Measurements from ENCODE around the gene AREG. TPM values are rescaled to one million over a fixed set of nuclear protein-coding genes. Genes with fewer than 3 reads are reported as not detected.

The AREG gene
- total and polyA plus RNA-seq, 9 of the 15 experiments (the other 6 are each of a cell fraction or from before 2014, with no cell fraction given): 1.4 to 7.7 (median 5.4) TPM

DNA sequence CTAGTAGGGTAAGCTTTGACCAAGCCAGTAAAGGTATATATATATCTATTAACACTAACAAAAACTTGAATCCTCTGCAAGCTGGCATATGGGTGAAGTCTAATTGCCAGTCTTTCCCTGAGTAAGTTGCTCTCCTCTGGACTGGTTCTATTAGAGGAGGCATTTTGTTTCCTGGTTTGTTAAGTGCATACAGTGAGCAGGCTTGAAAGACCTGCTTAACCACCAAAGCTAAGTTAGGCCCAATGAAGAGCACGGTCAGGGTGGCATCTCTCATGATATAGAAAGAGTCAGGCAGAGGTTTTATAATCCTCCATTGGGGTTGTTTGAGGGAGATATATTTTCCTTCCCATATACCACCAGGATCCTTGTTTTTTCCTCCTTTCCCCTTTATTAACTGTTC lies 9.6 kb upstream of the AREG start (continued):
- TF ChIP-seq NEUROD1 (IDR thresholded peaks at IDR 0.05; ENCODE audit: borderline replicate concordance, low read depth, low read length, partially characterized antibody): no peak
- TF ChIP-seq, protein P1, sequence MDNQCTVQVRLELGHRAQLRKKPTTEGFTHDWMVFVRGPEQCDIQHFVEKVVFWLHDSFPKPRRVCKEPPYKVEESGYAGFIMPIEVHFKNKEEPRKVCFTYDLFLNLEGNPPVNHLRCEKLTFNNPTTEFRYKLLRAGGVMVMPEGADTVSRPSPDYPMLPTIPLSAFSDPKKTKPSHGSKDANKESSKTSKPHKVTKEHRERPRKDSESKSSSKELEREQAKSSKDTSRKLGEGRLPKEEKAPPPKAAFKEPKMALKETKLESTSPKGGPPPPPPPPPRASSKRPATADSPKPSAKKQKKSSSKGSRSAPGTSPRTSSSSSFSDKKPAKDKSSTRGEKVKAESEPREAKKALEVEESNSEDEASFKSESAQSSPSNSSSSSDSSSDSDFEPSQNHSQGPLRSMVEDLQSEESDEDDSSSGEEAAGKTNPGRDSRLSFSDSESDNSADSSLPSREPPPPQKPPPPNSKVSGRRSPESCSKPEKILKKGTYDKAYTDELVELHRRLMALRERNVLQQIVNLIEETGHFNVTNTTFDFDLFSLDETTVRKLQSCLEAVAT (IDR thresholded peaks at IDR 0.05): no peak
- TF ChIP-seq GTF2A2 (tag; IDR thresholded peaks at IDR 0.05): no peak
- TF ChIP-seq, protein P2, sequence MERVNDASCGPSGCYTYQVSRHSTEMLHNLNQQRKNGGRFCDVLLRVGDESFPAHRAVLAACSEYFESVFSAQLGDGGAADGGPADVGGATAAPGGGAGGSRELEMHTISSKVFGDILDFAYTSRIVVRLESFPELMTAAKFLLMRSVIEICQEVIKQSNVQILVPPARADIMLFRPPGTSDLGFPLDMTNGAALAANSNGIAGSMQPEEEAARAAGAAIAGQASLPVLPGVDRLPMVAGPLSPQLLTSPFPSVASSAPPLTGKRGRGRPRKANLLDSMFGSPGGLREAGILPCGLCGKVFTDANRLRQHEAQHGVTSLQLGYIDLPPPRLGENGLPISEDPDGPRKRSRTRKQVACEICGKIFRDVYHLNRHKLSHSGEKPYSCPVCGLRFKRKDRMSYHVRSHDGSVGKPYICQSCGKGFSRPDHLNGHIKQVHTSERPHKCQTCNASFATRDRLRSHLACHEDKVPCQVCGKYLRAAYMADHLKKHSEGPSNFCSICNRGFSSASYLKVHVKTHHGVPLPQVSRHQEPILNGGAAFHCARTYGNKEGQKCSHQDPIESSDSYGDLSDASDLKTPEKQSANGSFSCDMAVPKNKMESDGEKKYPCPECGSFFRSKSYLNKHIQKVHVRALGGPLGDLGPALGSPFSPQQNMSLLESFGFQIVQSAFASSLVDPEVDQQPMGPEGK (CRISPR knock-in tag; IDR thresholded peaks at IDR 0.05; ENCODE audit: borderline replicate concordance): no peak

DNA sequence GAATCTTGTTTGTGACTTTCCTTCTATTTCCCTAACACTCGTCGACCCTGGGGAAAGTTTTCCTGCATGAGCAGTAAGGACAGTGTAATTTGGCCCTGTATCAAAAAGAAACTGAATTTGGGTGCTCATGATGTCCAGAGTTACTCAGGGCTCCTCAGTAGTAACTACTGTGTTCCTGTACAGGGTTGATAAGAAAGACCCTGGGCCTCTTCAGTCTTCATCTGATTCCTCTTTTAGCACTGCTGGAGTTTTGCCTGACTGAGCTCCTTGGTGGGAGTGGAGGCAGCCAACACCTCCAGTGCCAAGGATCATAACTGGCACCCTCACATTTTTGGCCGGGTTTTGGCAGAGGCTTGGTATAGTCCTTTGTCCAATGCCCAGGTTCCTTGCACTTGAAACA lies 7.1 kb upstream of the AREG start:
- Histone ChIP-seq H3K9ac (ENCODE audit: insufficient read depth in 1 of 2, low read depth in 2 of 2, low read length in 2 of 2) (no peak overlapping the region), H3K27me3 (ENCODE audit: control insufficient read depth in 2 of 2, insufficient read depth in 2 of 2, low read length in 2 of 2) (no peaks in the 10 kb centered on the region), H3K79me2 (ENCODE audit: control insufficient read depth, insufficient read depth, low read length) (no peaks in the 10 kb centered on the region), H3K9me1 (ENCODE audit: control insufficient read depth, insufficient read depth, low read length) (no peaks in the 10 kb centered on the region), H3K4me2 (ENCODE audit: insufficient read depth, low read length) (peak overlapping the region; percentile 41; the same call in 1 of the 2 replicates), H3K4me3 (no peak overlapping the region), H3K4me1 (replicated peaks in 1 of 2; ENCODE audit: control insufficient read depth in 2 of 2, insufficient read depth in 2 of 2, low read length in 2 of 2) (peaks cover 0 to 14% of the 10 kb centered on the region in 2 experiments; a peak in 2 of 5 replicates), H3K9me3 (replicated peaks; ENCODE audit: control insufficient read depth, insufficient read depth, low read depth, low read length) (no peaks in the 10 kb centered on the region), H4K20me1 (replicated peaks; ENCODE audit: control insufficient read depth, insufficient read depth, low read length) (no peaks in the 10 kb centered on the region), H3K36me3 (ENCODE audit: control insufficient read depth, insufficient read depth, low read length) (no peaks in the 10 kb centered on the region), H3K27ac (ENCODE audit: extremely low read depth, low read depth, low read length) (peak overlapping the region; percentile 43; the same call in 2 of the 3 replicates), H2AFZ (ENCODE audit: low read depth, low read length) (peak overlapping the region; percentile 82)
- peak in 2 of 4 experiments; percentile 31 to 57 for DNase-seq (ENCODE audit: extremely low read depth in 1 of 4, low spot score in 3 of 4)
- CTCF ChIA-PET (ENCODE audit: low intra/inter-chr PET ratio): no interaction called here
- BruUV-seq (replicated peaks): no TSS peak
- FAIRE-seq: peak; percentile 81
- 22% methylated on average over 3 of the region's 3 CpGs for WGBS (ENCODE audit: insufficient coverage, low coverage, missing lambda C conversion rate)
- POLR2A ChIA-PET: interaction anchor here (0.6 to 1.6 kb wide), 3 partner anchors 12 to 34 kb away, joined by 3 read pairs; no protein-coding TSS in a partner anchor
- in situ Hi-C loops (cut with MboI) (no loop called here), intact Hi-C loops (cut with micrococcal nuclease) (no loop called here)
- peak; percentile 68 for ATAC-seq
- TF ChIP-seq, protein P3, sequence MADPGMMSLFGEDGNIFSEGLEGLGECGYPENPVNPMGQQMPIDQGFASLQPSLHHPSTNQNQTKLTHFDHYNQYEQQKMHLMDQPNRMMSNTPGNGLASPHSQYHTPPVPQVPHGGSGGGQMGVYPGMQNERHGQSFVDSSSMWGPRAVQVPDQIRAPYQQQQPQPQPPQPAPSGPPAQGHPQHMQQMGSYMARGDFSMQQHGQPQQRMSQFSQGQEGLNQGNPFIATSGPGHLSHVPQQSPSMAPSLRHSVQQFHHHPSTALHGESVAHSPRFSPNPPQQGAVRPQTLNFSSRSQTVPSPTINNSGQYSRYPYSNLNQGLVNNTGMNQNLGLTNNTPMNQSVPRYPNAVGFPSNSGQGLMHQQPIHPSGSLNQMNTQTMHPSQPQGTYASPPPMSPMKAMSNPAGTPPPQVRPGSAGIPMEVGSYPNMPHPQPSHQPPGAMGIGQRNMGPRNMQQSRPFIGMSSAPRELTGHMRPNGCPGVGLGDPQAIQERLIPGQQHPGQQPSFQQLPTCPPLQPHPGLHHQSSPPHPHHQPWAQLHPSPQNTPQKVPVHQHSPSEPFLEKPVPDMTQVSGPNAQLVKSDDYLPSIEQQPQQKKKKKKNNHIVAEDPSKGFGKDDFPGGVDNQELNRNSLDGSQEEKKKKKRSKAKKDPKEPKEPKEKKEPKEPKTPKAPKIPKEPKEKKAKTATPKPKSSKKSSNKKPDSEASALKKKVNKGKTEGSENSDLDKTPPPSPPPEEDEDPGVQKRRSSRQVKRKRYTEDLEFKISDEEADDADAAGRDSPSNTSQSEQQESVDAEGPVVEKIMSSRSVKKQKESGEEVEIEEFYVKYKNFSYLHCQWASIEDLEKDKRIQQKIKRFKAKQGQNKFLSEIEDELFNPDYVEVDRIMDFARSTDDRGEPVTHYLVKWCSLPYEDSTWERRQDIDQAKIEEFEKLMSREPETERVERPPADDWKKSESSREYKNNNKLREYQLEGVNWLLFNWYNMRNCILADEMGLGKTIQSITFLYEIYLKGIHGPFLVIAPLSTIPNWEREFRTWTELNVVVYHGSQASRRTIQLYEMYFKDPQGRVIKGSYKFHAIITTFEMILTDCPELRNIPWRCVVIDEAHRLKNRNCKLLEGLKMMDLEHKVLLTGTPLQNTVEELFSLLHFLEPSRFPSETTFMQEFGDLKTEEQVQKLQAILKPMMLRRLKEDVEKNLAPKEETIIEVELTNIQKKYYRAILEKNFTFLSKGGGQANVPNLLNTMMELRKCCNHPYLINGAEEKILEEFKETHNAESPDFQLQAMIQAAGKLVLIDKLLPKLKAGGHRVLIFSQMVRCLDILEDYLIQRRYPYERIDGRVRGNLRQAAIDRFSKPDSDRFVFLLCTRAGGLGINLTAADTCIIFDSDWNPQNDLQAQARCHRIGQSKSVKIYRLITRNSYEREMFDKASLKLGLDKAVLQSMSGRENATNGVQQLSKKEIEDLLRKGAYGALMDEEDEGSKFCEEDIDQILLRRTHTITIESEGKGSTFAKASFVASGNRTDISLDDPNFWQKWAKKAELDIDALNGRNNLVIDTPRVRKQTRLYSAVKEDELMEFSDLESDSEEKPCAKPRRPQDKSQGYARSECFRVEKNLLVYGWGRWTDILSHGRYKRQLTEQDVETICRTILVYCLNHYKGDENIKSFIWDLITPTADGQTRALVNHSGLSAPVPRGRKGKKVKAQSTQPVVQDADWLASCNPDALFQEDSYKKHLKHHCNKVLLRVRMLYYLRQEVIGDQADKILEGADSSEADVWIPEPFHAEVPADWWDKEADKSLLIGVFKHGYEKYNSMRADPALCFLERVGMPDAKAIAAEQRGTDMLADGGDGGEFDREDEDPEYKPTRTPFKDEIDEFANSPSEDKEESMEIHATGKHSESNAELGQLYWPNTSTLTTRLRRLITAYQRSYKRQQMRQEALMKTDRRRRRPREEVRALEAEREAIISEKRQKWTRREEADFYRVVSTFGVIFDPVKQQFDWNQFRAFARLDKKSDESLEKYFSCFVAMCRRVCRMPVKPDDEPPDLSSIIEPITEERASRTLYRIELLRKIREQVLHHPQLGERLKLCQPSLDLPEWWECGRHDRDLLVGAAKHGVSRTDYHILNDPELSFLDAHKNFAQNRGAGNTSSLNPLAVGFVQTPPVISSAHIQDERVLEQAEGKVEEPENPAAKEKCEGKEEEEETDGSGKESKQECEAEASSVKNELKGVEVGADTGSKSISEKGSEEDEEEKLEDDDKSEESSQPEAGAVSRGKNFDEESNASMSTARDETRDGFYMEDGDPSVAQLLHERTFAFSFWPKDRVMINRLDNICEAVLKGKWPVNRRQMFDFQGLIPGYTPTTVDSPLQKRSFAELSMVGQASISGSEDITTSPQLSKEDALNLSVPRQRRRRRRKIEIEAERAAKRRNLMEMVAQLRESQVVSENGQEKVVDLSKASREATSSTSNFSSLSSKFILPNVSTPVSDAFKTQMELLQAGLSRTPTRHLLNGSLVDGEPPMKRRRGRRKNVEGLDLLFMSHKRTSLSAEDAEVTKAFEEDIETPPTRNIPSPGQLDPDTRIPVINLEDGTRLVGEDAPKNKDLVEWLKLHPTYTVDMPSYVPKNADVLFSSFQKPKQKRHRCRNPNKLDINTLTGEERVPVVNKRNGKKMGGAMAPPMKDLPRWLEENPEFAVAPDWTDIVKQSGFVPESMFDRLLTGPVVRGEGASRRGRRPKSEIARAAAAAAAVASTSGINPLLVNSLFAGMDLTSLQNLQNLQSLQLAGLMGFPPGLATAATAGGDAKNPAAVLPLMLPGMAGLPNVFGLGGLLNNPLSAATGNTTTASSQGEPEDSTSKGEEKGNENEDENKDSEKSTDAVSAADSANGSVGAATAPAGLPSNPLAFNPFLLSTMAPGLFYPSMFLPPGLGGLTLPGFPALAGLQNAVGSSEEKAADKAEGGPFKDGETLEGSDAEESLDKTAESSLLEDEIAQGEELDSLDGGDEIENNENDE (IDR thresholded peaks at IDR 0.05; ENCODE audit: low read depth, low read length): no peak

Measured in K562 (cell line).